ENCODE data around the gene SIRPB1.
"Not testable (repeated sequence)": the region's sequence is repeated elsewhere in the genome, so short reads cannot be mapped to it uniquely, and the experiment has no call there.

Gene SIRPB1

GRCh38 chr20:1619861-1620444 is at the start of gene SIRPB1:
TSS of gene SIRPB1 (minus strand) at chr20:1620009. CDS start at chr20:1619944, 65 bp downstream.
- no peak for DNase-seq (ENCODE audit: low read depth in 1 of 2, low spot score in 1 of 2)

DNA sequence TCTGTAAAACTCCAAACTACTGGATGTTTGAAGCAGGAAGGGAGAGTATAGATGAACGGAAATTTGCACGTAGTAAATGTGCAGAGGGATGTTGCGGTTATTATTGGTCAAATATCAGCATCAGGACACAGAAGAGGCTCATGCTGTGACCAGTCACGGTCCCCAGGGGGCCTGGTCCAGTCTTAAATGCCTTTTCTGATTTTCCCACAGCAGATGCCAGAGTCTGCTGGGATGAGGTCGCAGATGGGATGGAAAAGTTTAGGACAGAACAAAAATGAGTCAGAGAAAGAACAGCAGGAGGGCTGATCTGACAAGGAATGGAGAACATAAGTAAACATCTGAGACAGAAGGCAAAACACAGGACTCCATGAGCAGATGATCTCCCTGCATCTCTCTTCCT is 49.5 kb upstream of the SIRPB1 start:
- DNase-seq (ENCODE audit: low read depth in 1 of 2, low spot score in 1 of 2): no peak

GRCh38 chr20:1667502-1668085 is 47.8 kb upstream of the SIRPB1 start:
- DNase-seq (ENCODE audit: low read depth in 1 of 2, low spot score in 1 of 2): no peak

DNA sequence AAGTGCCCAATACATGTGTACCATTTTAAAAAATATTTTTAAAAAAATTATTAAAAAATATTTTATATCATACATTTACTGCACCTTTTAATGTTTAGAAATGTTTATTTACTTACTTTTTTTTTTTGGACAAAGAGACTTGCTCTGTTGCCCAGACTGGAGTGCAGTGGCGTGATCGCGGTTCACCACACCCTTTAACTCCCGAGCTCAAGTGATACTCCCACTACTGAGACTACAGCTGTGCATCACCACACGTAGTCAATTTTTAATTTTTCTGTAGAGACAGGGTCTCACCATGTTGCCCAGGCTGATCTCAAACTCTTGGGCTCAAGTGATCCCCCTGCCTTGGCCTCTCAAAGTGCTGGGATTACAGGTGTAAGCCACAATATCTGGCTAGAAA is 47.0 kb upstream of the SIRPB1 start:
- DNase-seq (ENCODE audit: low read depth in 1 of 2, low spot score in 1 of 2): no peak

- DNase-seq (ENCODE audit: low read depth in 1 of 2, low spot score in 1 of 2): no peak
Observed at GRCh38 chr20:1665345-1665744, 45.5 kb upstream of the SIRPB1 start.

DNA sequence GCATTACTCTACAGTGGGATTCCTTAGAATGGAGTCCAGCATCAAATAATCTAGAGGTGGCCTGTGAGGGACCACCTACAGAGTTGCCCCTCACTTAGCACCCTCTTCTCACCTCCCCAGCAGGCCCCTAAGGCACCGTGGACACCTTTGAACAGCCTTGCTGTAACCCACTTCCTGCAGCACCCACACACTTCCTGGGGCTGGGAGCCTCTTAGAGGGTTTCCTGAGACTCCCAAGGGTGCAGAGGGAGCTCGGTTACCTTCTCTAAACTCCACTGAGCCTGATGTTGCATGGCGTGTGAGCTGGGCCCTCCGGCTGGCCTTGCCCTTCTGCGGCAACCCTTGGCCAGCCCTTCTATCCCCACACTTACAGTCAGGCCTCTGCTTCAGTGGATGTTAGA is 45.1 kb upstream of the SIRPB1 start:
- peak; percentile 27 to 37 for DNase-seq (ENCODE audit: low read depth in 1 of 2, low spot score in 1 of 2)

DNA sequence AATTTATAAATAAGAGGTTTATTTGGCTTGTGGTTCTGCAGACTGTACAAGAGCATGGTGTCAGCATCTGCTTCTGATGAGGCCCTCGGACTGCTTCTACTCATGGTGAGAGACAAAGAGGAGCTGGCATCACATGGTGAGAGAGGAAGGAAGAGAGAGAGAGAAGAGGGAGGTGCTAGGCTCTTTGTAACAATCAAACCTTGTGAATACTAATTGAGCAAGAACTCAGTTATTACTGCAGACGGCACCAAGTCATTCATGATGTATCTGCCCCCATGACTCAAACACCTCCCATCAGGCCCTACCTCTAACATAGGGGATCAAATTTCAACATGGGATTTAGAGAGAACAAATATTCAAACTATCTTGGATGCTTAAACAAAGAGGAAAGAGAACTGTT is 44.1 kb upstream of the SIRPB1 start:
- no peak for DNase-seq (ENCODE audit: low read depth in 1 of 2, low spot score in 1 of 2)

DNA sequence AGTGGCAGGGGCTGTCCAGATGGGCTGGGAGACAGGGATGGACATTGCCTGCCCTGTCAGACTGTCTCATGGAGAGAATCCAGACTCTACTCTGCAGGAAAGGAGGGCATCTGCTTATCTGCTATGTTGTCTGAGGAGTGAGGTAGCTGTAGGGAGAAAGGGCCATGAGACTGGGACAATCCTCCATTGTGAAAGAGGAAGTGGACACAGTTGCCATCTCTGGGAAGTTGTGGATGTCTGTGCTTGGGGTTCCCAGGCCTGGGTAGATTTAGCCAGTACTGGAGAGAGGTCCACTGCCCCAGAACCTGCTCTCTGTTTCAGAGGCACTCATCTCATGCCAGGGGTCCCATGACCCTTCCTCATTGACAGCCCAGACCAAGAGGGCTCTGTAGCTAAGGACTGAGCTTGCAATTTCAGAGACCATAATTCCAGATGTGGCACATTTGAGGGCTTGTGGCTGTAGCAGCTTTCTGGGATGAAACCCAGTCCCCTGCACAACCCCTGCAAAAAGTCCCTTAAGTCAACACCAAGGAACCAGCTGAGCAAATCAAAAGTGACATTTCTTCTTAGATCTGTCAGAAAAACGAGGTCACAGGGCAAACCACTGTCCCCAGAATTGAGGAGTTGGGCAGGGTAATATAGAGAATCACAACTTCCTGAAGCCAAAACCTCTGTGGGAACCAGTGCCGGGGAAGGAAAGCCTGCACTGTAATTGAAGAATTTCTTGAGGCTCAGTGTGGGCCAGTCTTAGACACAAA is 41.9 kb upstream of the SIRPB1 start:
- DNase-seq (ENCODE audit: low read depth in 1 of 2, low spot score in 1 of 2): no peak

DNA sequence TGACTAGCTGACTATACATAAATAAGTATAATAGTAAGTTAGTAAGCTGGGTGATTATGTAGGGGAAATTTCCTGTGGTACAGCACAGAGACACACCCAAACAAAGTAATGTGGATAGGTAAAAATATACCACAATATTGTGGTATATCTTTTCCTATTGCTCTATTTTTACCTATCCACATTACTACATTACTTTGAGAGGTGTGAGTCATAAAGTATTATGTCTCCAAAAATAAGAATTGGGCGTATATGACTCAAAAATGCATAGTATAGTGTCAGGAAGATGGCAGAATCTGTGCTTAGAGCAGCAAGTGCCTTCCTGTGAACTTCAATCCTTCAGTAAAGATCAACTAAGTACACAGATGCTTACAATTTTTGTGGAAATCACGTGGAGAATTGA is 40.4 kb upstream of the SIRPB1 start:
- no peak for DNase-seq (ENCODE audit: low read depth in 1 of 2, low spot score in 1 of 2)

GRCh38 chr20:1657556-1658334 is 37.9 kb upstream of the SIRPB1 start, which contains the start of gene SIRPG:
TSS of gene SIRPG (minus strand) at chr20:1657779. CDS start at chr20:1657714, 65 bp downstream.
- no peak for DNase-seq (ENCODE audit: low read depth in 1 of 2, low spot score in 1 of 2)

DNA sequence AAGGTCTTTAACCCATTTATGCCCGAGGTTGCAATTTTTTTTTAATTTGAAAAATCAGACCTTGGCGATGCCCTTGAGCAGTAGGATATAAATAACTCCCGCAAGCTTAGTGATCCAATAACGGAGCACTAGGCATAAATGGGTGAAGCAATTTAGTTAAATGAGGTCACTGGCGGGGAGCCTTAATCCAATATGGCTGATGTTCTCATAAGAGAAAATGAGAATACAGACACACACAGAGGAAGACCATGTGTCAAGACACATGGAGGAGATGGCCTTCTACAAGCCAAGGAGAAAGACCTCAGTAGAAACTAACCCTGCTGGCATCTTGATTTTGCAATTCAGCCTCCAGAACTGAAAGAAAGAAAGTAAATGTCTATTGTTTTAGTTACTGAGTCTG is 37.0 kb upstream of the SIRPB1 start:
- no peak for DNase-seq (ENCODE audit: low read depth in 1 of 2, low spot score in 1 of 2)

GRCh38 chr20:1654996-1655395 is 35.2 kb upstream of the SIRPB1 start:
- DNase-seq (ENCODE audit: low read depth in 1 of 2, low spot score in 1 of 2): no peak

DNA sequence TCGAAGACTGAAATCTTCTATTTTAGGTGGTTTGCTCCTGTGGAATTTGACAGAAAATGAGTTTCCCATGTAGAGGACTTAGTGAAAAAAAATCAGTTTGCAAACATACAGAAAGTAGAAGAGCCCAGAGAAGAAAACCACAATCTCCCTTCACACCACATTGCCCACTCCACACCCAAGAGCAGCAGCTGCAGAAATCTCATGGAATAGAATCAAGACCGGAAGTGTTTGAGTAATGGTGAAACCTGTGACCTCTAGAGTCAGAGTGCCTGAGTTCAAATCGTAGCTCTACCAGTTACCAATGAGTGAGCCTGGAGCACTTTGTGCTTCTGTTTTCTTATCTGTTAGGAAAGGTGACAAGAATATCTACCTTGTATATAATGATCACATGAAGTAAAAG is 33.2 kb upstream of the SIRPB1 start:
- DNase-seq (ENCODE audit: low read depth in 1 of 2, low spot score in 1 of 2): no peak

DNA sequence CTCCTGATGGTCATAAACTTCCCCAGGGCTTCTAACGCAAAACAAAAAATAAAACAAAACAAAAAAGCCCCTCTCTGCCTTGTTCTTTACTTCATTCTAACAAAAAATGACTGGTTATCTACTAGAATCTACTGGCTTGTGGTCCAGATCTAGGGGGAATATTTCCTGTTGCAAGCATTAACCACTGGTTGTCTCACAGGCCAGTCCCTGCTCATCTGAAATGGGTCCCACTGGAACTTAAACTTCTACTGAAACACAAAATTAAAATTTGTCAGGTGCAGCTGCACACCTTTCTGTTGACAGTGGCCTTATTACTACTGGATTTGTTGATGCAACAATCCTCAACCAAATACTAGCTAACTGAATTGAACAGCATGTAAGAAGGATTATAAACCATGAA is 32.3 kb upstream of the SIRPB1 start:
- DNase-seq (ENCODE audit: low read depth in 1 of 2, low spot score in 1 of 2): no peak

DNA sequence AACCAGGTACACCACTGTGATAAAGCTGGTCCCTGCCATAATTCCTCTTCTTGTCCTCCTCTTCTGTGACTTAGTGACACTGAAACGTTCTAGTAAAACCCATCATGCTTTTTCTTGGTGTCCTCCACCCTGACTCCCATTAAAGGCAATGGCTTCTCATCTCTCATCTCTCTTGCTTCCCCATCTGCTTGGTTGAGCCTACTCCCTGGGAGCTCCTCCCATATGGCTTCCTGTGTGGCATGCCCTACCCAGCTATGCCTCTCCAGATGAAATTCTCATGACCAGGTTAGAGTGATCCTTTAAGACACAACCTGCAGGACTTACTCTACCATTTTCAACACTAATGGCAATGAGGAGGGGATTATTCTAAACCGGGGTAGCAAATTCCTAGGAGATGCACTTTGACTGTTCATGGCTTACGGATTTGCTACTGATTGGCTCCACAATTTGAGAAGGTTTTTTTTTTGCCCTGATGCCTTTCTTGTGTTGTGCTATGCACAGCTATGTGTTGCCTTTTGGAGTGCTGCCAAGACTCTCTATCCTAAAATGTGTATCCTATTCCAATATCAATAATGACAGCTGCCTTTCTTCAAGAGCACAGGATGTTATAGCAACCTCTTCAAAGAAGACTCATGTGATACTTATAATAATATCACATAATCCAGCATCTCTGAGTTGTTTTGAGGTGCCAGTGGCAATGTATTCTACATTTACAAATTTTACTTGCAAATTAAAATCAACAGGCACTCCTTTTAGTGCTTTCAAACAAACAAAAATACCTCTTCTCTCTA is 31.7 kb upstream of the SIRPB1 start:
- DNase-seq (ENCODE audit: low read depth in 1 of 2, low spot score in 1 of 2): no peak

DNA sequence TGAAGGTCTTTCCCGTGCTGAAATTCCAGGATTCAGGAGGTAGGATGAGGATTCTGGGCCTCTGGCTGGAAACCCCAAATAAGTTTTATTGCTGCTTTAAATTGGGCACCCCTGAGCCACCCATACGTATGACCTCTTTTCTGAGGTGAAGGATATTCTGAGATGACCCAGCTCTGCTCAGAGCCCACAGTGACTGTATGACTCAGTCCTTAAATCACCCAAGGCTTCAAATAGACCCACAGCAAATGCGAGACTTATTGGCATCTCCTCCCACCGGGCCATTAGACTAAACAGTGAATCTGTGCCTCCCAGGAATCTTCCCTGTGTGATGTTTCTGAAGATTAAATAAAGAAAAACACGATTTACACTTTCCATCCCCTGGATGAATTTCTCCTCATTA is 28.3 kb upstream of the SIRPB1 start:
- no peak for DNase-seq (ENCODE audit: low read depth in 1 of 2, low spot score in 1 of 2)

DNA sequence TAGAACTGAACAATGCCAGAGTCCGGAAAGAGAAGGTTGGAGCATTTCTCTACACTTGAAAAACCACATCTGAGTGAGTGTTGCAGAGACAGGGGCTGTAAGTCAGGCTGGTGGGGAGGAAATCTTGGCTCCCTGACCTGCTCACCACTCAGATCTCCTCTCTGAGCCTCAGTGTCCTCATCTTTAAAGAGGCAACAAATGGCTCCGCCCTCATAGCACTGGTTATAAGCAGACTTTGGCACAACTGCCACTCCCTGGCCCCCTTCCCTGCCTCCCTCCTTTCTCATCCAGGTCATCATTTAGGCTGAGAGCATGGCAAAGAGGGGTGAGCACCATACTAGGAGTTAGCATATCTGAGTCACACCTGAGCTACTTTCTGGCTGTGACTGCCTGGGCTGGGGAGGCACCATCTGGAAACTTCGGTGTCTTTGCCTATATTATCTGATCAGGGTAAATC is 27.2 kb upstream of the SIRPB1 start:
- no peak for DNase-seq (ENCODE audit: low read depth in 1 of 2, low spot score in 1 of 2)

DNA sequence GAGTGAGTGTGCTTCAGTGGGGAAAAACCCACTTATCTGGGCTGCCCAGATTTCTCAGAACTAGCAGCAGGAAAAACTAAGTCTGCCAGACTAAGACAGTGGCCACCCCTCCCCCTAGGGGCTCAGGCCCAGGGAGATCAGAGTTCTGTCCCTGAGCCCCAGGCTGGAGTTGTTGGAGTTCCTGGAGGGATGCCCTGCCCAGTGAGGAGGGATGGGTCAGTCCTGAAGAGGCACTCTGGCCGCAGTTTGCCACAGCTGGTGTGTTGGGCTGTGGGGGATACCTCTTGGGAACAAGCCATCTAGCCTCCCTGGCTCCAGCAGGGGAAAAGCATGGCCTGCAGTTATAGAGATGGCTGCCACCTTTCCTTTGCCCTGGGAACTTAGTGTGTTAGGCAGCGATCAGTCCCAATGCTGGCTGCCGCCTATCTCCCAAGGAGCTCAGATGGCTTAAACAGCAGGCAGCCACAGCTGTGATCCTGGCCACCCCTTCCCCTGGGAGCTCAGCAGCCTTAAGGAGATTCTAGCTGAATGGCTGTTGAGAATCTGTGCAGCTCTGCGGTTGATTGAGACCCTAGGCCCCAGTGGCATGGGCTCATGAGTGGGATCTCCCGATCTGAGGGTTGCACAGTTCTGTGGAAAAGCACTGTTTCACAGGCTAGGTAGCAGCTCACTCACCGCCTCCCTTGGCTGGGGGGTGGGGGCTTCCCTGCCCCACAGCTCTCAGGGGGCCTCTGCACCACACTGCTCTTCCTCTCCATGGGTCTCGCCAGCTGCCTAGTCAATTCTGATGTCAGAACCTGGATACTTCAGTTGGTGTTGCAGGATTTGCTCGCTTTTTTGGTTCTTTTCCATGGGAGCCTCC is 24.5 kb upstream of the SIRPB1 start:
- DNase-seq (ENCODE audit: low read depth in 1 of 2, low spot score in 1 of 2): no peak

GRCh38 chr20:1638643-1639042 is 18.8 kb upstream of the SIRPB1 start:
- not testable (repeated sequence) for DNase-seq (ENCODE audit: low read depth in 1 of 2, low spot score in 1 of 2)

DNA sequence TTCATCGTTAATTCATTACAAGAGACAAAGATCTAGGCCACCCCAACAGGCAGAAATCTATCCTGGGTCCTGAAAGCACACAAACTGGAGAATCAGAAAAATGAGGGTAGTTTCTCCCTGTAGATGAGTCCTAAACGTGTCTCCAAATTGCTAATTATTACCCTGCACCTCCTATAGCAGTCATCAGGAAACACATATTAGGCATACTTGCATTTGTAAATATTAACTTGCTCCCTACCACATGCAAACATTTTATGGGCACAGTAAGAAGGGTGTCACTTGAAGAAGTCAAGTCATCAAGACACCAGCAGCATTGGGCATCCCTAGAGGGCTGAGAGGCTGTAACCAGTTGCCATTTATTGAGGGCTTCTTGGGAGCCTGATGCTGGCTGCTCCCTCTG is 17.9 kb upstream of the SIRPB1 start:
- no peak for DNase-seq (ENCODE audit: low read depth in 1 of 2, low spot score in 1 of 2)
